Panc1 (cell line): ENCODE measurements around the gene CCDC171. TPM values are rescaled to one million over a fixed set of nuclear protein-coding genes. Genes with fewer than 3 reads are reported as not detected.

Experiments used
- ATAC-seq: fragments of 200-7000 bp; cut with Tn5 transposase; 2 replicates; pipeline ENCODE4 v1.9.1; 2020; ENCODE audit warnings: mild to moderate bottlenecking, moderate library complexity
- BruUV-seq: library from RNA; stranded (reverse); fragments of 400-500 nt; replicated peaks from 2 replicates; lab custom pipeline; 2021; lab: Mats Ljungman, UMichigan
- CTCF ChIA-PET: fragments of 300-600 bp; sonication (Branson Sonifier 250); formaldehyde crosslinking; loops from one replicate; lab custom pipeline; 2022; ENCODE audit warnings: antibody characterized with exemption; lab: Charles Lee
- POLR2A ChIA-PET: fragments of 300-600 bp; sonication (Branson Sonifier 250); formaldehyde crosslinking; loops from one replicate; lab custom pipeline; 2022; ENCODE audit warnings: antibody characterized with exemption; lab: Charles Lee
- DNase-seq: peaks from one replicate; pipeline ENCODE4 v3.0.0-alpha.2; 2010; ENCODE audit warnings: low read depth, low spot score
- H3K27ac ChIP-seq: 2 replicates; pipeline ENCODE4 v1.5.1; 2011; ENCODE audit warnings: mild to moderate bottlenecking, low read length, inconsistent platforms
- H3K27me3 ChIP-seq: fragments of 200-500 bp; sonication (Bioruptor generic); 2 replicates; pipeline ENCODE4 v1.6.0; 2014; ENCODE audit warnings: low read length, inconsistent platforms; ENCODE audit not compliant: control insufficient read depth, insufficient read depth
- H3K36me3 ChIP-seq: fragments of 200-500 bp; sonication (Bioruptor generic); 2 replicates; pipeline ENCODE4 v1.5.1; 2014; ENCODE audit warnings: inconsistent platforms, mild to moderate bottlenecking, low read length, moderate library complexity; ENCODE audit not compliant: control insufficient read depth, insufficient read depth
- H3K4me1 ChIP-seq: 2 replicates; pipeline ENCODE4 v1.5.1; 2011; ENCODE audit warnings: inconsistent platforms, mild to moderate bottlenecking, low read length, moderate library complexity; ENCODE audit not compliant: control insufficient read depth, insufficient read depth
- H3K4me3 ChIP-seq, 2 experiments: 2 replicates each; pipeline ENCODE4 v1.5.1; 2011 to 2012; ENCODE audit warnings: low read depth in 2 of 2, low read length in 2 of 2, mild to moderate bottlenecking in 2 of 2, inconsistent platforms in 1 of 2, moderate library complexity in 1 of 2
- H3K9me3 ChIP-seq: fragments of 200-500 bp; sonication (Bioruptor generic); 2 replicates; pipeline ENCODE4 v1.5.1; 2014; ENCODE audit warnings: low read depth, mild to moderate bottlenecking, inconsistent platforms, low read length, moderate library complexity; ENCODE audit not compliant: control insufficient read depth, insufficient read depth
- CTCF ChIP-seq: fragments of 450-650 bp; IDR thresholded peaks from 2 replicates; pipeline ENCODE4 v1.5.1; 2017; ENCODE audit warnings: mild to moderate bottlenecking
- POLR2AphosphoS5 ChIP-seq: IDR thresholded peaks from 2 replicates; pipeline ENCODE4 v1.6.1; 2012; ENCODE audit warnings: mild to moderate bottlenecking, low read depth, low read length, moderate library complexity
- REST ChIP-seq, 2 experiments: IDR thresholded peaks; 2 replicates each; pipeline ENCODE4 v1.6.1; 2011 to 2012; ENCODE audit warnings: low read depth in 2 of 2, control low read depth in 1 of 2, low read length in 1 of 2, mild to moderate bottlenecking in 1 of 2, moderate library complexity in 1 of 2; ENCODE audit not compliant: insufficient read depth in 1 of 2
- SIN3A ChIP-seq: IDR thresholded peaks from 2 replicates; pipeline ENCODE4 v1.6.1; 2012; ENCODE audit warnings: low read depth, mild to moderate bottlenecking, low read length, moderate library complexity, borderline replicate concordance; ENCODE audit not compliant: insufficient read depth
- TCF7L2 ChIP-seq: IDR thresholded peaks from 2 replicates; pipeline ENCODE4 v1.6.1; 2011; ENCODE audit warnings: mild to moderate bottlenecking, low read depth, low read length, inconsistent platforms
- in situ Hi-C: cut with HindIII; loops from 2 replicates; pipeline ENCODE4 v1.10.0; 2016; ENCODE audit warnings: low sequenced_read_pairs, low pct_unique_long_range_greater_than_20kb
- intact Hi-C: fragments of 100-400 bp; cut with micrococcal nuclease; formaldehyde crosslinking; loops from one replicate; pipeline ENCODE4 v1.10.0; 2022; ENCODE audit not compliant: unreplicated experiment
- total RNA-seq: library from RNA; stranded (reverse); gene quantifications from one replicate; pipeline ENCODE4 v1.2.1, GENCODE V29; 2021; ENCODE audit not compliant: unreplicated experiment

CCDC171 gene
- total RNA-seq, 1 experiment from 2014 or later, result 1.5 TPM

DNA sequence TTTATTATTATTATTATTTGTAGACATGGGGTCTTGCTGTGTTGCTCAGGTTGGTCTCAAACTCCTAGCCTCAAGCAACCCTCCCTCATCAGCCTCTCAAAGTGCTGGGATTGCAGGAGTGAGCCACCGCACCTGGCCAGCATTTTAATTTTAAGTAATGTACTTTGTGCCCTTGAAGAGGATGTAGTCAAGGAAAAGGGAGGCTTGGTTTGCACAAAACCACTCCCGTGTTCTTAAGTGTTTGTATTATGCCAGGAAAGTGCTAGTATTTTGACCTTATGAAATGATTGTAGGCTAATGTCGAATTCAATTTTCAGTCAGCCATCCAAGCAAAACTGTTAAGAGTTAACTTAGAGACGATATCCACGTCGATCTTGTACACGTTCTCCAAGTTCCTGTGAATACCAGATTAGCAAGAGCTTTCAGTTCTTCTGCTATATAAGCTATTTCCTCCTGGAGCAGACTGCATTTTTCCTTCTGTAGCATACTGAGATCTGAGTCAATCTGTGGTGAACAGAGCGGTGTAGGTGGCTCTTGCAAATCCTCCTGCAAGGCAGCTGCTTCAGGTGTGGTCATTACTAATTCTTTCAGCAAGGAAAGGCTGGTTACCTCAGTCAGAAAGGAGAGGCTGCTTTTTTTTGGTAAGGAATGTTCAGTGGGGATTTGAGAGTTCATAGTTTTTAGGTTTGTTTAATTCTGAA lies 23.7 kb downstream of the CCDC171 start:
- POLR2A ChIA-PET, result no interaction called here

GRCh38 chr9:15578714-15579113 lies 25.9 kb downstream of the CCDC171 start:
- BruUV-seq, result no TSS peak
- POLR2A ChIA-PET, result no interaction called here
- no peaks in the 10 kb centered on the region for H3K4me1 ChIP-seq
- no peak for TF ChIP-seq REST (IDR thresholded peaks at IDR 0.05; ENCODE audit: insufficient read depth in 1 of 2, low read depth in 2 of 2, low read length in 1 of 2)
- no peak for TF ChIP-seq SIN3A
- TF ChIP-seq CTCF, result no peak
- TF ChIP-seq TCF7L2, result no peak
- no peak for TF ChIP-seq POLR2AphosphoS5
- no peaks in the 10 kb centered on the region for H3K9me3 ChIP-seq
- ATAC-seq (no peak), DNase-seq (no peak)
- no peak overlapping the region for H3K27ac ChIP-seq
- H3K4me3 ChIP-seq, result no peak overlapping the region
- no peaks in the 10 kb centered on the region for H3K36me3 ChIP-seq
- CTCF ChIA-PET, result no interaction called here
- intact Hi-C loops (no loop called here), in situ Hi-C loops (no loop called here)
- H3K27me3 ChIP-seq, result no peaks in the 10 kb centered on the region

More for the DNA sequence above, 23.7 kb downstream of the CCDC171 start:
- in situ Hi-C loops (no loop called here), intact Hi-C loops (no loop called here)
- Histone ChIP-seq H3K36me3 (no peaks in the 10 kb centered on the region), H3K27me3 (no peaks in the 10 kb centered on the region), H3K9me3 (no peaks in the 10 kb centered on the region), H3K4me3 (no peak overlapping the region), H3K27ac (no peak overlapping the region), H3K4me1 (no peaks in the 10 kb centered on the region)
- ATAC-seq (no peak), DNase-seq (no peak)
- TF ChIP-seq POLR2AphosphoS5 (no peak), SIN3A (no peak), CTCF (no peak), REST (IDR thresholded peaks at IDR 0.05; ENCODE audit: insufficient read depth in 1 of 2, low read depth in 2 of 2, low read length in 1 of 2) (no peak), TCF7L2 (no peak)
- CTCF ChIA-PET, result no interaction called here
- no TSS peak for BruUV-seq
